ENCODE measurements around the gene OLFM1.

Gene OLFM1

DNA sequence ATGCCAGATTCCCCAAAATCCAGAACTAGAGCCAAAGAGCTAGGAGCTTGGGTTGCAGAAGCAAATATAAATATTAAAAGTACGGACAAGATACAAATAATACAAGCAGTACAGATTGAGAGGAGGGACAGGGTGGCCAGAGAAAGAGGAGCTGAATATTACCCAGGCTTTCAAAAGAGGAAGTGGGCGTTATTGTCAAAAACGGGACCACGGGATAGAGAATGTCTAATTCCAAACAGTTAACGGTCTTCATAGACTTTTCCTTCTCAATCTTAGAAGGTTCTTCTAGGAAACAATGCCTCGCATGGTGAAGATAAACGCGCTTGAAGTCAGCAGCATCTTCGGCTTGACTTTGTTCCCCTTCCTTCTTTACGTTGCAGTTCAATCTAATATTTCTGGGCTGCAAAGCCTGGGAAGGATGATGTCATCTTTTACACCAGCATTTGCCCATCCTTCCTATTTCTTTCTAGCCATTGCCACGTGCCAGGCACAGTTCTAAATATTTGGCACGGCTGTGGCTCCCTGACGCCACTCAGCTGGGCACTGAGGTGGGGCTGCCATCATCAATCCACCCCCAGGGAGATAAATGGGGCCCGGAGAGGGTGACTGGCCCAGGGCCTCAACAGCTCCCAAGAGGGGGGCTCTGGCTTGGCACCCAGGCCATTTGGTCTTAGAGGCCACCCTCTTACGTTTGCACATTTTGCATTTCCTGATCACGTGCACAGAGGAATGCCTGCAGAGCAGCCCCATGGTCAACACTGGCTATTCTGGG lies 16.3 kb upstream of the OLFM1 start:
- Histone ChIP-seq H3K9ac (ENCODE audit: low read length) (no peak overlapping the region), H3K4me3 (ENCODE audit: low read length) (no peak overlapping the region)
- DNase-seq (ENCODE audit: low read depth), result no peak

DNA sequence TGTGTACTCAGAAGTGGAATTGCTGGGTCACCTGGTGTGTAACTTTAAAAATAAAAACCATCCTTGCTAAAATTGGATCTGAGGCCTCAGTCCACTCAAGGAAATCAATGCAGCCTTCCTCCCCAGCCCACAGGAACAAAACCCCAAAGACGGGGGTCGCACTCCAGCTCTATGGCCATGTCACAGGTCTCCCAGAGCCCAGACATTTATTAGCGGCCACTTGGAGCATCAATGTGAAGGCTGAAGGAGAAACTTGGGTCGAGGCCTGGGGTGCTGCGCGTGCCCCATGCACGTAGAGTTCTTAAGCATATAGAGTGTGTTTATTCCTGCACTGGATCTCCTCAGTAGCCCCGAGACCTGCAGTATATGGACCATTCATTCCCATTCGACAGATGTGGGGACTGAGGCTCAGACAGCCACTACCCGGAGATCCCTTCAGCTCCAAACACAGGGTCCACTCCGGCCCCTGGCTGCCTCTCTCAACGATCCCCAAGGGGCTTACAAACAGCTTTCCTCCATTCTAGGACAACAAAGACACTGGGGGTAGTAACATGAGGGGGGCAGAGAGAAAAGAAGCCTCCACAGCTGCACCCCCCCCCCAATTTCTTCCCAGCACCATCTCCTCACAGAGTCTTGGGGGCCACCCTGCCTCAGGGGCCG lies 14.3 kb upstream of the OLFM1 start:
- peaks cover 3% of the 10 kb centered on the region for H3K4me1 ChIP-seq (ENCODE audit: control insufficient read depth, insufficient read depth, low read length)
- no peak overlapping the region for H3K4me3 ChIP-seq (ENCODE audit: low read length)
- H3K9me3 ChIP-seq (ENCODE audit: control insufficient read depth, low read length), result no peaks in the 10 kb centered on the region
- peaks cover 43% of the 10 kb centered on the region for H3K27me3 ChIP-seq (replicated peaks; ENCODE audit: control insufficient read depth, insufficient read depth, low read length)
- no peaks in the 10 kb centered on the region for H3K36me3 ChIP-seq (ENCODE audit: control insufficient read depth, insufficient read depth, low read length, severe bottlenecking)
- no peak for DNase-seq (ENCODE audit: low read depth)
- H3K9ac ChIP-seq (ENCODE audit: low read length), result no peak overlapping the region

More for the DNA sequence above, 16.3 kb upstream of the OLFM1 start:
- Histone ChIP-seq H3K36me3 (ENCODE audit: control insufficient read depth, insufficient read depth, low read length, severe bottlenecking) (no peaks in the 10 kb centered on the region), H3K27me3 (replicated peaks; ENCODE audit: control insufficient read depth, insufficient read depth, low read length) (peaks cover 35% of the 10 kb centered on the region), H3K9me3 (ENCODE audit: control insufficient read depth, low read length) (no peaks in the 10 kb centered on the region), H3K4me1 (ENCODE audit: control insufficient read depth, insufficient read depth, low read length) (peaks cover 2% of the 10 kb centered on the region)

DNA sequence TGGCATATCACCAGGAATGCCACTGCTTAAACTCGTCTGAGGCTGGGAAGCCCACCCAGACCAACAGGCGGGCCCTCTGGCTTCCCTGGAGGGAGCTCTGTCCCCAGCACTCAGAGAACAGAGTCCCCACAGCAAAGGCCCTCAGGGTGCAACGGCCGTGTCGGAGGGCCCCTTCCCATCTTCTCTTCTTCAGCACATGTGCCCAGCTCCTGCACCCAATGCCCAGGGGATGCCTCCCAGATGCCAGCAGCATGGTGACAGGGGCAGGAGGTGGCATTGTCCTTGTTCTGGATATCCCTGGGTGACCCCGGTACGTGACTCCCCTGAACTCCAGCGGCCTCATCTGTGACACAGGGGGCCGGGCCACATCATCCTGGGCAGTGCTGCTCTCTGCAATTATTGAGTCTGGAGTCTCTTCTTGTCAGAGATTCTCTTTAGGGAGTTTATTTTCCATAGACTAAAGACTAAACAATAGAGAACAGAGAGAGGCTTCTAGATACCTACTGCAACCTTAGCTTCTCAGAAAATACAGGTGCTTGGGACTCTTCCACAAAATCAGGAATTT lies 13.6 kb upstream of the OLFM1 start:
- Histone ChIP-seq H3K4me3 (ENCODE audit: low read length) (no peak overlapping the region), H3K9me3 (ENCODE audit: control insufficient read depth, low read length) (no peaks in the 10 kb centered on the region), H3K27me3 (replicated peaks; ENCODE audit: control insufficient read depth, insufficient read depth, low read length) (peaks cover 42% of the 10 kb centered on the region), H3K4me1 (ENCODE audit: control insufficient read depth, insufficient read depth, low read length) (peaks cover 3% of the 10 kb centered on the region), H3K36me3 (ENCODE audit: control insufficient read depth, insufficient read depth, low read length, severe bottlenecking) (no peaks in the 10 kb centered on the region), H3K9ac (ENCODE audit: low read length) (no peak overlapping the region)
- DNase-seq (ENCODE audit: low read depth), result no peak

DNA sequence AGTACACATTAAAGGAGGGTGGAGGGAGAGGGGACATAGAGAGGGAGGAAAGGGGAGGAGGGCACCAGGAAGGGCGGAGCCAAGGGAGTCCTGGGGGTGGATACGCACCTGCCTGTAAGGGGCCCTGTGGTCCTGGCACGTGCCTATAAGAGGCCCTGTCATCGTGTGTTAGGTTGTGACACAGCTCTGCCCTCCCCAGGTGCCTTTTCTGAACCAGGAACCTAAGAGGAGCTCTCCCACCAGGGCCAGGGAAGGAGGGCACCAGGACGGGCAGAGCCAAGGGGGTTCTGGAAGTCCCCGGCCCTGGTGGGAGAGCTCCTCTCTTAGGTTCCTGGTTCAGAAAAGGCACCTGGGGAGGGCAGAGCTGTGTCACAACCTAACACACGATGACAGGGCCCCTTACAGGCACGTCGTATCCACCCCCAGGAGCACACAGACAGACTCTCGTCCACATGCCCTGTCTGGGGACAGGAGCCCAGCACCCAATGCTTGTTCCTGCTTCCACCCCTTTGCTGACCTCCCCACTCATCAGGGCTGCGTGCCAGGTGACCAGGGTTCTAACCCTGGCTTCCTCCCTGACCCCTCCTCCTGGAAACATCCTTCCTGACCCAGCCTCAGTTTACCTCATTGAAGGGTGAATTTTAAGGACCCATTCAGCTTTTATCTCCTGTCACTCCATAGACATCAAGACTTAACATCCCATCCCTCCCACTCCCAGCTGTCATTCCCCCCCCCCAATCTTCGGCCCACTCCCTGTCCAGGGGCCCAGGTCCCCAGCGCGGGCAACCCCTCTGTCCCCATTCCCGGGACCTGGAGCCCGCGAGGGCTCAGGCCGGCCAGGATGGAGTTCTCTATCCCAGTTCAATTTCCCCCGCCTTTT lies 12.9 kb upstream of the OLFM1 start:
- Histone ChIP-seq H3K27me3 (replicated peaks; ENCODE audit: control insufficient read depth, insufficient read depth, low read length) (peaks cover 35% of the 10 kb centered on the region), H3K9me3 (ENCODE audit: control insufficient read depth, low read length) (no peaks in the 10 kb centered on the region), H3K4me1 (ENCODE audit: control insufficient read depth, insufficient read depth, low read length) (peaks cover 3% of the 10 kb centered on the region), H3K9ac (ENCODE audit: low read length) (no peak overlapping the region), H3K4me3 (ENCODE audit: low read length) (peak overlapping the region; percentile 78), H3K36me3 (ENCODE audit: control insufficient read depth, insufficient read depth, low read length, severe bottlenecking) (no peaks in the 10 kb centered on the region)
- DNase-seq (ENCODE audit: low read depth), result no peak

DNA sequence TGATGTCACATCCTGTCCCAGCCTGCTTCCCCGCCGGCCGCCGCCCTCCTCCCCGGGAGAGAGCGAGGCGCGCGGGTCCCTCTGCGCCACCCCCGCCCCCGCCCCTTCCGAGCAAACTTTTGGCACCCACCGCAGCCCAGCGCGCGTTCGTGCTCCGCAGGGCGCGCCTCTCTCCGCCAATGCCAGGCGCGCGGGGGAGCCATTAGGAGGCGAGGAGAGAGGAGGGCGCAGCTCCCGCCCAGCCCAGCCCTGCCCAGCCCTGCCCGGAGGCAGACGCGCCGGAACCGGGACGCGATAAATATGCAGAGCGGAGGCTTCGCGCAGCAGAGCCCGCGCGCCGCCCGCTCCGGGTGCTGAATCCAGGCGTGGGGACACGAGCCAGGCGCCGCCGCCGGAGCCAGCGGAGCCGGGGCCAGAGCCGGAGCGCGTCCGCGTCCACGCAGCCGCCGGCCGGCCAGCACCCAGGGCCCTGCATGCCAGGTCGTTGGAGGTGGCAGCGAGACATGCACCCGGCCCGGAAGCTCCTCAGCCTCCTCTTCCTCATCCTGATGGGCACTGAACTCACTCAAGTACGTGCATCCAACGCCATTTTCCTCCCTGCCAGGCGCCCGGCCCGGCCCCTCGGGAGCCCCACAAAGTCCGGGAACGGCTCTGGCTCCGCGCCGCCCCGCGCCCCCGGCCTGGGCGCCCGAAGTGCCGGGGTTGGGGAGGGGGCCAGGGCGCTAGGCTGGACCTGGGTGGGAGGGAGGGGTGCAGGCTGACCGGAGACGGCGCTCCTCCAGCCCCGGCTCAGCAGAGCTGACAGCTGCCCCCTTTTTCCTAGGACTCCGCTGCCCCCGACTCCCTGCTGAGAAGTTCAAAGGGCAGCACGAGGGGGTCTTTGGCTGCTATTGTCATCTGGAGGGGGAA lies 12.0 kb upstream of the OLFM1 start:
- no peaks in the 10 kb centered on the region for H3K36me3 ChIP-seq (ENCODE audit: control insufficient read depth, insufficient read depth, low read length, severe bottlenecking)
- DNase-seq (ENCODE audit: low read depth), result no peak
- H3K27me3 ChIP-seq (replicated peaks; ENCODE audit: control insufficient read depth, insufficient read depth, low read length), result peaks cover 28% of the 10 kb centered on the region
- H3K9ac ChIP-seq (ENCODE audit: low read length), result peak overlapping the region; percentile 64
- H3K4me1 ChIP-seq (ENCODE audit: control insufficient read depth, insufficient read depth, low read length), result peaks cover 3% of the 10 kb centered on the region
- H3K4me3 ChIP-seq (ENCODE audit: low read length), result peak overlapping the region; percentile 78
- no peaks in the 10 kb centered on the region for H3K9me3 ChIP-seq (ENCODE audit: control insufficient read depth, low read length)

DNA sequence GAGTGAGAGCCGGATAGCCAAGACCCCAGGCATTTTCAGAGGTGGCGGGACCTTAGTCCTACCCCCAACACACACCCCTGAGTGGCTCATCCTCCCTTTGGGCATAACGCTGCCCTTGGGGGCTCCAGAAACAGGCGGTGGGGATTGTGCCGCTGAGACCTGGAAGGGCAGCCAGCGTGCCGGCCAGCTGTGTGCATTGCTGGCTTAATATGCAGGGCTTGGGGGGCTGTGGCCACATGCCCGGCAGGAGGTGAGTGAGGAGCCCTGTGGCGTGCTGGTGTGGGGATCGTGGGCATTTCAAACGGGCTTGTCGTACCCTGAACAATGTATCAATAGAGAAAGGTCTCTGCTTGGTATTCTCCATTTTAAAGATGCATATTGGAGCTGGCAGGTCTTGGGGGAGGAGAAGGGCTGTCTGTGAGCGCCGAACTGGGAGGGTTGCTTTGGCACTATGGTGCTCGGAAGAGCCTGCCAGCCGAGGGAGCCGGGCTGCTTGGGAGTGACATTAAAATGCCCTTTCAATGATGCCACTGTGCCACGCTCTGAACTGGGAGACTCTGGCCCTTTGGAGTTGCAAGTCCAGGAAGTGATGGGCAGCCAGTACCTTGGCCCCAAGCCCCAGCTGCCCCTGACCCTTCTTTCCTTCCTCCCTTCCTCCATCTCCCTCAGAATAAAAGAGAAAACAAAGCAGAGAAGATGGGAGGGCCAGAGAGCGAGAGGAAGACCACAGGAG lies 11.2 kb upstream of the OLFM1 start:
- H3K4me3 ChIP-seq (ENCODE audit: low read length), result peak overlapping the region; percentile 78
- H3K9ac ChIP-seq (ENCODE audit: low read length), result no peak overlapping the region
- peaks cover 20% of the 10 kb centered on the region for H3K27me3 ChIP-seq (replicated peaks; ENCODE audit: control insufficient read depth, insufficient read depth, low read length)
- H3K4me1 ChIP-seq (ENCODE audit: control insufficient read depth, insufficient read depth, low read length), result peaks cover 3% of the 10 kb centered on the region
- no peaks in the 10 kb centered on the region for H3K36me3 ChIP-seq (ENCODE audit: control insufficient read depth, insufficient read depth, low read length, severe bottlenecking)
- DNase-seq (ENCODE audit: low read depth), result no peak
- H3K9me3 ChIP-seq (ENCODE audit: control insufficient read depth, low read length), result no peaks in the 10 kb centered on the region

DNA sequence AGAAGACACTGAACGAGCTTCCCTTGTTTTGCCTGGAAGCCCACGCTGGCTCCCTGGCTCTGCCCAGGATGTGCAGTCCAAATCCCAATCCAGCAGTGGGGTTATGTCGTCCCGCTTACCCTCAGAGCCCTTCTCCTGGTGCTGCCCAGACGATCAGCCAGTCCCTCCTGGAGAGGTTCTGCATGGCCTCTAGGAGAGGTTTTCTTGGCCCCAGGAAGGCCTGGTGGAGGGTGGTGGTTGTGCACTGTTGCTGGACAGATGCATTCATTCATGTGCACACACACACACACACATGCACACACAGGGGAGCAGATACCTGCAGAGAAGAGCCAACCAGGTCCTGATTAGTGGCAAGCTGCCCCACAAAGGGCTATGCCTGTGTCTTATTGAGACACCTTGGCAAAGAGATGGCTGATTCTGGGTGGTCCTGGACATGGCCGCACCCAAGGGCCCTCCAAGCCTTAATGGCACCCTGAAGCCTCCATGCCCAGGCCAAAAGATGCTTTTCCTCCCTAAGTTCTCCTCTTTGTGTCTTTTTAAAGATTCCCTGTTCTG lies 10.5 kb upstream of the OLFM1 start:
- H3K27me3 ChIP-seq (replicated peaks; ENCODE audit: control insufficient read depth, insufficient read depth, low read length), result peaks cover 19% of the 10 kb centered on the region
- no peaks in the 10 kb centered on the region for H3K36me3 ChIP-seq (ENCODE audit: control insufficient read depth, insufficient read depth, low read length, severe bottlenecking)
- H3K9me3 ChIP-seq (ENCODE audit: control insufficient read depth, low read length), result no peaks in the 10 kb centered on the region
- no peak for DNase-seq (ENCODE audit: low read depth)
- no peak overlapping the region for H3K4me3 ChIP-seq (ENCODE audit: low read length)
- H3K4me1 ChIP-seq (ENCODE audit: control insufficient read depth, insufficient read depth, low read length), result peaks cover 3% of the 10 kb centered on the region
- H3K9ac ChIP-seq (ENCODE audit: low read length), result no peak overlapping the region

DNA sequence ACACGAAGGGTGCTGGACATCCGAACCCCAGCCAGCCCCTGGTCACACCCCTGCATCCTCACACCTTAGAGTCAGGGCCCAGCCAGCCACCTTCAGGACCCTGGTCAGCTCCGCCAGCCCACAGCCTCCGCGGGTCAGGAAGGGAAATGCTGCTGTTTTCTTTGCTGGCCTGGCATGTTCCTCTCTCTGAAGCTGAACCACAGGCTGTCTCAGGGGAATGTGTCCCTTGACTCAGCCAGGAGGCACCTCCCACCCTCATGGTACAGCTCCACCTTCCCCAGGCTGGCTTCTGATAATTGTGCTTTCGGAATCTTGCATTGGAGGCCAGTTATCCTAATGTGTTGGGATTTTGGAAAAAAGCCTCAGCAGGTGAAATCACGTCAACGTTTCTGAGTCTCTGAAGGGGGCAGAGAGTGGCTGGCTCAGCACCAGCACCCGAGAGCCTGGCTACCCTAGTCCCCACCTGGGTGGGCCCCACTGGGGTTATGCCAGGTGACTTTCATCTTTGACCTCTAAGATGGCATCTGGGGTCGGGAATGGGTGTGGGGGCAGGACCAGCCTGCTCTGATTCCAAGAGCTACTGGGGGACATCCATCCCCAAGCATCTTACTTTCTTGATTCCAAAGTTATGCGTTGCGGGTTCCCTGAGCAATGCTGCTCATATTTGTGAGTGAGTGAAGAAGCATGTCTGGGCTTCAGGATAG lies 9.8 kb upstream of the OLFM1 start:
- H3K9ac ChIP-seq (ENCODE audit: low read length), result no peak overlapping the region
- peak; percentile 34 for DNase-seq (ENCODE audit: low read depth)
- peaks cover 3% of the 10 kb centered on the region for H3K4me1 ChIP-seq (ENCODE audit: control insufficient read depth, insufficient read depth, low read length)
- H3K27me3 ChIP-seq (replicated peaks; ENCODE audit: control insufficient read depth, insufficient read depth, low read length), result peaks cover 25% of the 10 kb centered on the region
- no peak overlapping the region for H3K4me3 ChIP-seq (ENCODE audit: low read length)
- no peaks in the 10 kb centered on the region for H3K36me3 ChIP-seq (ENCODE audit: control insufficient read depth, insufficient read depth, low read length, severe bottlenecking)
- H3K9me3 ChIP-seq (ENCODE audit: control insufficient read depth, low read length), result no peaks in the 10 kb centered on the region

DNA sequence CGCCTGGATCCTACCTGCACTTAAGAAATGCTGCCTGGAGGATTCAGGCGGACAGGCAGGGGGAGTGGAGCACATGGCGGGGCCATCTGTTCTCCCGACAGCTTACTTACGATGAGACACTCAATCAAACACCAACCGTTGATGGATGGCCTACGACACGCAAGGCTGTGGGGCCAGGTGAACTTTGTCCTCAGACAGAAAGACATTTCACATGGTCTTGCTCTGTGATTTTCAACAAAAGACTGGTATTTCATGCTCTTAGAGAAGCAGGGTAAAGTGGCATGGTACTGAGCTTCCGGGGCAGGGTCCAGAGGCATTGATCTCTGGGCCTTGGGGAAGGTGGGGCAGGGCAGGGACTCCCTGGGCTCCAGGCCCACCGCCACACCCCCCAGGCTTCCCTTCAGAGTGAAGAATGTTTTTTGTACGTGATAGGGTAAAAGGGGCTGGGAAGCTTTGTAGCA lies 9.1 kb upstream of the OLFM1 start:
- H3K9me3 ChIP-seq (ENCODE audit: control insufficient read depth, low read length), result no peaks in the 10 kb centered on the region
- H3K4me3 ChIP-seq (ENCODE audit: low read length), result no peak overlapping the region
- no peak overlapping the region for H3K9ac ChIP-seq (ENCODE audit: low read length)
- peaks cover 3% of the 10 kb centered on the region for H3K4me1 ChIP-seq (ENCODE audit: control insufficient read depth, insufficient read depth, low read length)
- DNase-seq (ENCODE audit: low read depth), result no peak
- H3K27me3 ChIP-seq (replicated peaks; ENCODE audit: control insufficient read depth, insufficient read depth, low read length), result peaks cover 32% of the 10 kb centered on the region
- no peaks in the 10 kb centered on the region for H3K36me3 ChIP-seq (ENCODE audit: control insufficient read depth, insufficient read depth, low read length, severe bottlenecking)

Data from adipocyte (in vitro differentiated cells).